Pancreas (tissue), 10 donors: Measurements from ENCODE around the gene AQP2. TPM values are rescaled to one million over a fixed set of nuclear protein-coding genes. Genes with fewer than 3 reads are reported as not detected.
"Not testable (repeated sequence)": the region's sequence is repeated elsewhere in the genome, so short reads cannot be mapped to it uniquely, and the experiment has no call there.

Source experiments
- ATAC-seq, 4 donors: fragments of 200-7000 bp; cut with Tn5 transposase; one replicate each; pipeline versions ENCODE4 v1.8.0 to v1.9.1; 2020; ENCODE audit warnings: mild to moderate bottlenecking in 4 of 4, moderate library complexity in 4 of 4
- DNase-seq, 6 donors: peaks; one replicate each; pipeline ENCODE4 v3.0.0-alpha.2; 2020
- FAIRE-seq: peaks from 2 replicates; lab custom pipeline; 2012; peaks lifted over from hg19 to GRCh38; lab: Jason Lieb, UNC
- H3K27ac ChIP-seq, 4 donors: fragments of 200-600 bp; sonication (generic); 1 replicate in 3 of 4; 2 replicates in 1 of 4; pipeline versions ENCODE4 v1.5.0 to v1.8.0; 2020
- H3K27me3 ChIP-seq, 4 donors: fragments of 200-600 bp; one replicate each; pipeline ENCODE4 v1.8.0; 2021
- H3K36me3 ChIP-seq, 3 donors: fragments of 200-600 bp; sonication (generic) in 1 of 3; one replicate each; pipeline versions ENCODE4 v1.5.0 to v1.8.0; 2020 to 2021
- H3K4me1 ChIP-seq, 3 donors: fragments of 200-600 bp; one replicate each; pipeline ENCODE4 v1.8.0; 2021
- H3K4me3 ChIP-seq, 4 donors: fragments of 200-600 bp; sonication (generic) in 2 of 4; one replicate each; pipeline versions ENCODE4 v1.5.0 to v1.8.0; 2020 to 2021
- H3K9me3 ChIP-seq, 4 donors: fragments of 200-600 bp; one replicate each; pipeline ENCODE4 v1.8.0; 2021
- WGBS, 2 donors: extraction: QIAGEN DNeasy Blood & Tissue Kit; methylation state at CpG; one replicate each; pipeline ENCODE4 v1.1.7; 2013; 5-methylcytosine and 5-hydroxymethylcytosine counted together
- intact Hi-C, 3 donors: fragments of 100-400 bp; cut with DNase I; formaldehyde crosslinking; loops; one replicate each; pipeline versions ENCODE4 v1.11.1 to v1.14.2; 2022
- polyA plus RNA-seq, 2 donors: library from polyadenylated mRNA; stranded (reverse); fragments of 200-250 nt; gene quantifications; one replicate each; pipeline ENCODE4 v1.2.3, GENCODE V29; 2013
- total RNA-seq, 6 donors: library from RNA; stranded (reverse); fragmentation: NEBNext Ultra II Directional in 4 of 6; extraction: Animal tissue kit (Norgen Biotek cat#: 25700) in 4 of 6; gene quantifications; one replicate each; pipeline versions ENCODE4 v1.2.1 to v1.2.4, GENCODE V29; 2021 to 2023
- TF ChIP-seq, protein P1 (sequence below), 4 donors: fragments of 200-600 bp; sonication (generic) in 3 of 4; IDR thresholded peaks; one replicate each; pipeline versions ENCODE4 v1.5.0 to v1.8.0; 2021; ENCODE audit warnings: antibody characterized with exemption in 4 of 4
- donor health status: healthy with polysubstance abuse.
- donor health status: DM: no; HTN: no; CAD: no; lungs with moderate emphysema.
- donor health status: DM: no; HTN: no; CAD: no.
- donor health status: control.
- donor health status: control.
- donor health status: Bipolar disorder and iron deficiency.
- donor health status: DM: yes; HTN: yes; CAD: no.
- donor health status: DM: no; HTN: no; CAD: no.
- donor health status: DM: no; HTN: no; CAD: no.
- donor health status: DM: yes; HTN: yes; CAD: no.

The AQP2 gene
- total and polyA plus RNA-seq, 8 donors: 0.06 to 0.31 (median 0.12) TPM; not detected in 5

DNA sequence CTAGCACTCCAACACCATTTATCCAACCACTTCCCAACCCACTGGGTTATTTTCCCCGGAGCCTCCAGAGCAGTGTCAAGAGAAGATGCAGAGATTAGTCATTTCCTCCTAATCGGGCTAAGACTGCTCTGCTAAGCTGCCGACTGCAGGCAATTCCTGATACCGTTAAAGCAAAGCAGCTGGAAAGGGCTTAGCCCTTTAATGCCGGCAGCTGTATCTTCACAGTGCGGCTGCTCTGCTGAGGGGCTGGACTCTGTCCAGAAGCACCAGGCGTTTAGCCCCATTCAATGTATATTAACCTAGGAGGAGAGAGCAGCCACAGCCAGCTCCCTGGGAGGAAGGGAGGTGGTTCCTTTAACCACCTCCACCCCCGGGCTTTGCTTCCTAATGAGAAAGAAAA is 33.4 kb downstream of the AQP2 start:
- H3K9me3 ChIP-seq: no peaks in the 10 kb centered on the region
- peak in 3 of 4 donors; percentile 41 to 64 (median 63) for ATAC-seq
- H3K27ac ChIP-seq: peak overlapping the region in 1 of 4 donors; percentile 4
- WGBS, 2 donors: 14 to 16% methylated on average over 8 of the region's 8 CpGs
- peaks cover 0 to 3% (median 0%) of the 10 kb centered on the region in 3 donors for H3K4me1 ChIP-seq
- no peaks in the 10 kb centered on the region for H3K36me3 ChIP-seq
- TF ChIP-seq, protein P1, sequence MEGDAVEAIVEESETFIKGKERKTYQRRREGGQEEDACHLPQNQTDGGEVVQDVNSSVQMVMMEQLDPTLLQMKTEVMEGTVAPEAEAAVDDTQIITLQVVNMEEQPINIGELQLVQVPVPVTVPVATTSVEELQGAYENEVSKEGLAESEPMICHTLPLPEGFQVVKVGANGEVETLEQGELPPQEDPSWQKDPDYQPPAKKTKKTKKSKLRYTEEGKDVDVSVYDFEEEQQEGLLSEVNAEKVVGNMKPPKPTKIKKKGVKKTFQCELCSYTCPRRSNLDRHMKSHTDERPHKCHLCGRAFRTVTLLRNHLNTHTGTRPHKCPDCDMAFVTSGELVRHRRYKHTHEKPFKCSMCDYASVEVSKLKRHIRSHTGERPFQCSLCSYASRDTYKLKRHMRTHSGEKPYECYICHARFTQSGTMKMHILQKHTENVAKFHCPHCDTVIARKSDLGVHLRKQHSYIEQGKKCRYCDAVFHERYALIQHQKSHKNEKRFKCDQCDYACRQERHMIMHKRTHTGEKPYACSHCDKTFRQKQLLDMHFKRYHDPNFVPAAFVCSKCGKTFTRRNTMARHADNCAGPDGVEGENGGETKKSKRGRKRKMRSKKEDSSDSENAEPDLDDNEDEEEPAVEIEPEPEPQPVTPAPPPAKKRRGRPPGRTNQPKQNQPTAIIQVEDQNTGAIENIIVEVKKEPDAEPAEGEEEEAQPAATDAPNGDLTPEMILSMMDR (IDR thresholded peaks at IDR 0.05): no peak
- no peak overlapping the region for H3K4me3 ChIP-seq
- no peak for FAIRE-seq
- no peak for DNase-seq
- intact Hi-C loops: no loop called here
- H3K27me3 ChIP-seq: no peaks in the 10 kb centered on the region

DNA sequence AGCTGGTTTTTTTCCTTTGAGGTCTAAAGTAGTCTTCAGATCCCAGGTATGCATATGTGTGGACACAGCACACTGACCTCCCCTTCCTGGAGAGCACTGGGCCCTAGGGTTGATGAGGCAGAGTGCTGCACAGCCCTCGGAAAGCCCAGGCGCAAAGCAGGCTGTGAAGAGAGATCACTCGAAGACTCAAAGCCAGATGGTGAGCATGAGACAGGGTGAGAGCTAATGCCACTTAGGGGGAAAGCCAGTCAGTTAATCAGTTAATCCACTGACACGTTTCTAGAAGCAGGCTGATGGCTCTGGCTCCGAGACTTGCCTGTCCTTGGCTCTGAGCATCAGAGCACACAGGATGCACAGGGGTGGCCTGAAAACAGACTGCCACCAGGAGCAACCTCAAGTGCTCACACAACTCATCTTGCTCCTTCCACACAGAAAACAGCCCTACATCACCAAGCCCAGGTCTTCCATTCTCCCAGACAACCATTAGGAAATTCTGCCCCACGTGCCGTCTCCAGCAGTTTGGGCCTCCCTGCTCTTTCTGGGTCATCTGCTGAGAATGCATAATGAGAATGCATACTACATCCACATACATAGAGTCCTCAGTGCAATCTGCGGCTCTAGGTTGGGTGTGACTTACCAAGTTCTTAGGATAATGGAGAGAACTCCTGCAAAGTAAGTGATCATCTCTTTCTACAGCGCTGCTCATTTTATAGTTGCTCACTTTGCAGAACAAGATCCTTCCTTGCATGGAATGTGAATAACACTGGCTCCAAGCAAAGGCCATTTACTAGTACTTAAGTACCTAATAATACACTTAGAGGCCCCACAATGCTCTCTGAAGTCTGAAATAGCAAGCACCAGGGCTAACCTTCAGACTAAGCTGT is 34.2 kb downstream of the AQP2 start:
- Histone ChIP-seq H3K4me3 (no peak overlapping the region), H3K27ac (peak overlapping the region in 1 of 4 donors; percentile 4), H3K9me3 (no peaks in the 10 kb centered on the region), H3K36me3 (no peaks in the 10 kb centered on the region), H3K27me3 (no peaks in the 10 kb centered on the region), H3K4me1 (peaks cover 0 to 3% (median 0%) of the 10 kb centered on the region in 3 donors)
- 86 to 89% methylated on average over 8 to 9 of the region's 9 CpGs for WGBS, 2 donors
- TF ChIP-seq, protein P1 (IDR thresholded peaks at IDR 0.05): no peak
- no peak for DNase-seq
- FAIRE-seq: no peak
- no peak for ATAC-seq
- intact Hi-C loops: no loop called here

DNA sequence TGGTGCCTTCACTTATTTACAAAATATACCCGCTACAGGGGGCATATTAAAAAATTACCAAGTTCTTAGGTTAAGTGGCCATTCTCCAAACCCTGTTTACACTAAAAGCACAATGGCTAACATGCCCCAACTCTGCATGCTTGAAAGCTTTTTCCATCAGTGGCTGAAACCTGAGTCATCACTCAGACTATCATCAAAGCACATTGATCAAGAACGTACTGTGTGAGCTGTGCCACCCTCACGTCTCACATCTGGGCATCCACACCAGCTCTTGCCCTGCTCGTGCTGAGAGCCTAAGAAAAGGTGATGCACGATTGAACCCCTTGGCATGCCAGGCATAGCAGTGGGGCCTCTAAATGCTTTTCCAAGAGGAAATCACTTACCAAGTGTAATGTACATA is 35.4 kb downstream of the AQP2 start:
- FAIRE-seq (no peak), DNase-seq (no peak), ATAC-seq (peak in 1 of 4 donors; percentile 14)
- intact Hi-C loops: no loop called here
- TF ChIP-seq, protein P1 (IDR thresholded peaks at IDR 0.05): no peak
- H3K4me3 ChIP-seq: no peak overlapping the region
- no peaks in the 10 kb centered on the region for H3K9me3 ChIP-seq
- H3K27ac ChIP-seq: no peak overlapping the region
- WGBS, 2 donors: 89 to 90% methylated on average over 5 of the region's 5 CpGs
- H3K36me3 ChIP-seq: no peaks in the 10 kb centered on the region
- H3K4me1 ChIP-seq: peaks cover 0 to 3% (median 0%) of the 10 kb centered on the region in 3 donors
- H3K27me3 ChIP-seq: no peaks in the 10 kb centered on the region

DNA sequence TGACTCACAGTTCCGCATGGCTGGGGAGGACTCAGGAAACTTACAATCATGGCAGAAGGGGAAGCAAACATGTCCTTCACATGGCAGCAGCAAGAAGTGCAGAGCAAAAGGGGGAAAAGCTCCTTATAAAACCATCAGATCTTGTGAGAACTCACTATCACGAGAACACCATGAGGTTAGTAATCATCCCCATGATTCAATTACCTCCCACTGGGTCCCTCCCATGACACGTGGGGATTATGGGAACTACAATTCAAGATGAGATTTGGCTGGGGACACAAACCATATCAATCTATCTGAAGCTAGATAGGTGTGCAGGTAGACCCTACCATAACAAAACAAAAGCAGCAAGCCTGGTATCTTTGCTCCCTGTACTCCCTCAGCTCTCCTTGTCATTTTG is 35.9 kb downstream of the AQP2 start:
- DNase-seq, FAIRE-seq, H3K27me3 ChIP-seq, H3K4me3 ChIP-seq, H3K27ac ChIP-seq, intact Hi-C loops, ATAC-seq, H3K9me3 ChIP-seq, H3K36me3 ChIP-seq, H3K4me1 ChIP-seq: not testable (repeated sequence)
- 85 to 86% methylated on average over 3 of the region's 3 CpGs for WGBS, 2 donors

DNA sequence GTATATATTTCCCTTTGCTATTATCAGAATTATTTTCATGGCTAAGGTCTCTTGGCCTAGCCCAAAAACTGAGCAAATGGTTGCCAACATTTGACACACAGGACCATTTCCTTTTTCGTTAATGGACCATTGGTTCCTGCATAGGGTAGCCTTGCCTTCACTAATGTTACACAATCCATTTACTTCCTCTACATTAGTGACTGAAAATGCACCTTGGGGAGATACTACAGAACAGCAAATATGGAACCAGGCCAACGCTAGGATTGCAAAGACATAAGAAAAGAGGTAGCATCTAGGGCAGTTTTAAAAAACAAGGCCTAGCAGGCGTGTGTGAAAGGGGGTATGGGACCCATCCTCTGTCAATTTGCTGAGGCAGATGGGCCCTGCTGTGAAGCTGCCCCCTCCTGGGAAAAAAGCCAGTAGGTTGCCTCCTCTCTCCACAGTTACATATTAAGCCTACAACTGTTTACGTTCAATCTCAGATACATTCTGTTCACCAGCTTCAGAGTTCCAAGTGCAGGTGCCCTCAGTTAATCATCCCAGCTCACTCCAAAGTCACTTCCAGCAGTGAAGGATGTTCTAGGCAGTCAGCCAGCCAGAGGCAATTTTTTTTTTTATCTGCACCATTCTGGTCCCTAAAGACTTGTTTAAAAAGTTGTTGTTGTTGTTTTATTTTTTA is 37.2 kb downstream of the AQP2 start:
- no peaks in the 10 kb centered on the region for H3K9me3 ChIP-seq
- no peaks in the 10 kb centered on the region for H3K36me3 ChIP-seq
- TF ChIP-seq, protein P1 (IDR thresholded peaks at IDR 0.05): no peak
- DNase-seq: no peak
- H3K4me3 ChIP-seq: no peak overlapping the region
- no peaks in the 10 kb centered on the region for H3K27me3 ChIP-seq
- H3K27ac ChIP-seq: peak overlapping the region in 1 of 4 donors; percentile 2
- intact Hi-C loops: no loop called here
- FAIRE-seq: no peak
- WGBS, 2 donors: 59 to 63% methylated on average over 4 of the region's 4 CpGs
- peak in 3 of 4 donors; percentile 48 to 71 (median 49) for ATAC-seq
- H3K4me1 ChIP-seq: peaks cover 0 to 3% (median 0%) of the 10 kb centered on the region in 3 donors

DNA sequence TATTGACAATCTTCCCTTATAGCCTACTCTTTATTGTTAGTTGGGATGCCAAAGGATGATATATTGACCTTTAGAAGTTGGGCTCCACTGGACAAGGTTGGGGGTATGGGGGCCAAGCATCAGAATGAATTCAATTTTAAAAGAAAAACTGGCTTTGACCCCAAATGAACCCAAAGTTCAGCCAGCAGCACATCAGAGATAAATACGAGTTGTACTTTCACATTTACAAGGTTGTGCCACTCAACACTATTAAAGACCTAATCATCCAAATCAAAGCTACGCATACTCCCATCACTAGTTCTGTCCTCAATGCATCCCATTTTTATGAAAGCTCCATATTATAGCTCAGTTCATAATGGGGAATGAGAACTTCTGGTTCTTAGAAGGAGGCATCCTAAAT is 38.9 kb downstream of the AQP2 start:
- FAIRE-seq, H3K36me3 ChIP-seq, DNase-seq, H3K4me3 ChIP-seq, H3K27ac ChIP-seq, H3K9me3 ChIP-seq, H3K4me1 ChIP-seq, ATAC-seq, intact Hi-C loops, H3K27me3 ChIP-seq: not testable (repeated sequence)
- 88 to 94% methylated on average over 2 of the region's 2 CpGs for WGBS, 2 donors
